SK-N-SH treated with all-trans-retinoic acid at 6 μM for 48 hours (cell line): ENCODE data around the gene SEPTIN5.

Experiments used
- ATAC-seq: fragments of 200-7000 bp; cut with Tn5 transposase; 3 replicates; pipeline ENCODE4 v1.9.1; 2020; ENCODE audit warnings: mild to moderate bottlenecking, moderate library complexity
- ARNTL ChIP-seq: fragments of 450-650 bp; formaldehyde crosslinking; IDR thresholded peaks from 2 replicates; pipeline ENCODE4 v1.5.0; 2020; ENCODE audit warnings: low read depth, mild to moderate bottlenecking, moderate library complexity, borderline replicate concordance
- BACH2 ChIP-seq: fragments of 250-450 bp; sonication (Bioruptor Pico); IDR thresholded peaks from 2 replicates; pipeline ENCODE4 v1.9.0; 2021; ENCODE audit warnings: mild to moderate bottlenecking, borderline replicate concordance
- ISL1 ChIP-seq: fragments of 250-450 bp; sonication (Bioruptor Pico); IDR thresholded peaks from 2 replicates; pipeline ENCODE4 v2.1.2; 2022; ENCODE audit warnings: mild to moderate bottlenecking, moderate library complexity
- OSR1 ChIP-seq: fragments of 250-450 bp; sonication (Bioruptor Pico); IDR thresholded peaks from 2 replicates; pipeline ENCODE4 v1.8.0; 2022; ENCODE audit warnings: moderate library complexity, mild to moderate bottlenecking, inconsistent platforms
- PATZ1 ChIP-seq: fragments of 250-450 bp; sonication (Bioruptor Pico); IDR thresholded peaks from 2 replicates; pipeline ENCODE4 v1.8.0; 2020; ENCODE audit warnings: mild to moderate bottlenecking, moderate library complexity, borderline replicate concordance
- TCF4 ChIP-seq: fragments of 250-450 bp; sonication (Bioruptor Pico); IDR thresholded peaks from 2 replicates; pipeline ENCODE4 v1.8.0; 2021; ENCODE audit warnings: mild to moderate bottlenecking, moderate library complexity, borderline replicate concordance
- TOX ChIP-seq: fragments of 250-450 bp; sonication (Bioruptor Pico); IDR thresholded peaks from 2 replicates; pipeline ENCODE4 v1.8.0; 2021; ENCODE audit warnings: mild to moderate bottlenecking, moderate library complexity, borderline replicate concordance
- TSHZ2 ChIP-seq: fragments of 250-450 bp; sonication (Bioruptor Pico); IDR thresholded peaks from 2 replicates; pipeline ENCODE4 v1.5.0; 2020; ENCODE audit warnings: mild to moderate bottlenecking, moderate library complexity
- ZC3H10 ChIP-seq: fragments of 250-450 bp; sonication (Bioruptor Pico); IDR thresholded peaks from 2 replicates; pipeline ENCODE4 v1.5.1; 2021; ENCODE audit warnings: mild to moderate bottlenecking, moderate library complexity
- ZFP3 ChIP-seq: fragments of 250-450 bp; sonication (Bioruptor Pico); IDR thresholded peaks from 2 replicates; pipeline ENCODE4 v1.5.0; 2020; ENCODE audit warnings: mild to moderate bottlenecking, moderate library complexity
- ZFP30 ChIP-seq: fragments of 450-650 bp; formaldehyde crosslinking; IDR thresholded peaks from 2 replicates; pipeline ENCODE4 v1.5.0; 2022; ENCODE audit warnings: mild to moderate bottlenecking, moderate library complexity
- ZNF70 ChIP-seq: fragments of 450-650 bp; formaldehyde crosslinking; IDR thresholded peaks from 2 replicates; pipeline ENCODE4 v1.5.0; 2020; ENCODE audit warnings: mild to moderate bottlenecking, moderate library complexity
- ZNF8 ChIP-seq: fragments of 450-650 bp; formaldehyde crosslinking; IDR thresholded peaks from 2 replicates; pipeline ENCODE4 v1.5.0; 2020; ENCODE audit warnings: mild to moderate bottlenecking, moderate library complexity
- TF ChIP-seq, protein P1 (sequence below): fragments of 250-450 bp; sonication (Bioruptor Pico); IDR thresholded peaks from 2 replicates; pipeline ENCODE4 v1.8.0; 2021; ENCODE audit warnings: low read depth, mild to moderate bottlenecking, moderate library complexity, borderline replicate concordance
- TF ChIP-seq, protein P2 (sequence below): fragments of 250-450 bp; sonication (Bioruptor Pico); IDR thresholded peaks from 2 replicates; pipeline ENCODE4 v1.5.1; 2021; ENCODE audit warnings: mild to moderate bottlenecking, moderate library complexity

SEPTIN5 gene

DNA sequence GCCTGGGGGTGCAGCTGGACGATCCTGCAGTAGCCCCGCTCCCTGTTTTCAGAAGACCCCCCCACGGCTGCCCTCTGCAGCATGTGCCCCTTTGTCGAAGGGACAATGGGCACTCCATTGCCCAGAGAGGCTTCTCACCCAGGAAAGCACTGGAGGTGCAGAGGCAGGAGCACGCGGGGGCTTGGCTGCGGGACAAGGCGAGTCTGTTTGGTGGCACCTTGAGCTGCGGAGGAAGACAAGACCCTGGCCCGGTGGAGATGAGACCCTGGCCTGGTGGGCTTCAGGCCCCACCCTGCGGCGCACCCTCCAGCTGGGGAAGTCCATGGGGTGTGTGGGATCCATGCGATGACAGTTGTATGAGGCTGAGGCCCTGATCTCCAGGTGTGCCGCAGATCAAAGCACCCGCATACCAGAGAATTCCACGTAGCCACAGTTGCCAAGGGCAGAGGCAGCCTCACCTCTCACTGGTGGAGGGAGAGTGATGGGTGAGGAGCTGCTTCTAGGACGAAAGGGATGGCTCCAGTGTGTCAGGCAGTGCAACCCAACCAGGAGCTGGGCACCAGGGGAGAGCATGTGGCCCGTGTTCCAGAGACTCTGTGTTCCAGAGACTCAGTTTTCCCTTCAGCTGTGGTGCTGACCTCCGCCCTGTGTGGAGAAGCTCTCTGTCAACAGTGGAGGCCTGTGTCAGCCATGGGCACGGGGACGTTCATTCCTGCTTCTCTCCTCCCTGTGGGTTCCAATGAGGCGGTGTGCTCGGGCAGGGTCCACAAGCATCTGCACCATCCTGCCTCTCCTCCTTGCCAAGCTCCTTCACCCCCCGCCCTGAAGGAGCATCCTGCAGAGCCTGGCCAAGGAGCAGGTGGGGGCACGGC is 56.3 kb downstream of the SEPTIN5 start (continued):
- no peak for TF ChIP-seq ZC3H10 (CRISPR knock-in tag)
- no peak for TF ChIP-seq TOX (CRISPR knock-in tag)
- no peak for TF ChIP-seq ZFP3 (CRISPR knock-in tag)
- TF ChIP-seq, protein P1, sequence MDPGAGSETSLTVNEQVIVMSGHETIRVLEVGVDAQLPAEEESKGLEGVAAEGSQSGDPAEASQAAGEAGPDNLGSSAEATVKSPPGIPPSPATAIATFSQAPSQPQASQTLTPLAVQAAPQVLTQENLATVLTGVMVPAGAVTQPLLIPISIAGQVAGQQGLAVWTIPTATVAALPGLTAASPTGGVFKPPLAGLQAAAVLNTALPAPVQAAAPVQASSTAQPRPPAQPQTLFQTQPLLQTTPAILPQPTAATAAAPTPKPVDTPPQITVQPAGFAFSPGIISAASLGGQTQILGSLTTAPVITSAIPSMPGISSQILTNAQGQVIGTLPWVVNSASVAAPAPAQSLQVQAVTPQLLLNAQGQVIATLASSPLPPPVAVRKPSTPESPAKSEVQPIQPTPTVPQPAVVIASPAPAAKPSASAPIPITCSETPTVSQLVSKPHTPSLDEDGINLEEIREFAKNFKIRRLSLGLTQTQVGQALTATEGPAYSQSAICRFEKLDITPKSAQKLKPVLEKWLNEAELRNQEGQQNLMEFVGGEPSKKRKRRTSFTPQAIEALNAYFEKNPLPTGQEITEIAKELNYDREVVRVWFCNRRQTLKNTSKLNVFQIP (CRISPR knock-in tag), result no peak
- no peak for TF ChIP-seq BACH2 (CRISPR knock-in tag)
- no peak for TF ChIP-seq ISL1 (CRISPR knock-in tag)
- TF ChIP-seq, all 23 proteins: peak for 0

DNA sequence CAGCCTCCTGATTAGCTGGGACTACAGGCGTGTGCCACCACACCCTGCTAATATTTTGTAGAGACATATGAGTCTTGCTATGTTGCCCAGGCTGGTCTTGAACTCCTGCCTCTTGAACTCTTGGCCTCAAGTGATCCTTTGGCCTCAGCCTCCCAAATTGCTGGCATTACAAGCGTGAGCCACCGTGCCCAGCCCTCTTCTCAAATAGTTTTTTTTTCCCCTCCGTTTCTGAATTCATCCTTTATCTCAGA is 58.0 kb downstream of the SEPTIN5 start:
- no peak for ATAC-seq
- TF ChIP-seq OSR1 (no peak), ZNF8 (no peak), PATZ1 (CRISPR knock-in tag) (no peak), ZC3H10 (CRISPR knock-in tag) (no peak), ARNTL (CRISPR knock-in tag) (no peak), ZNF70 (CRISPR knock-in tag) (no peak), TSHZ2 (CRISPR knock-in tag) (no peak), TCF4 (CRISPR knock-in tag) (no peak), ZFP30 (CRISPR knock-in tag) (no peak), BACH2 (CRISPR knock-in tag) (no peak), ZFP3 (CRISPR knock-in tag) (no peak)
- TF ChIP-seq, protein P2, sequence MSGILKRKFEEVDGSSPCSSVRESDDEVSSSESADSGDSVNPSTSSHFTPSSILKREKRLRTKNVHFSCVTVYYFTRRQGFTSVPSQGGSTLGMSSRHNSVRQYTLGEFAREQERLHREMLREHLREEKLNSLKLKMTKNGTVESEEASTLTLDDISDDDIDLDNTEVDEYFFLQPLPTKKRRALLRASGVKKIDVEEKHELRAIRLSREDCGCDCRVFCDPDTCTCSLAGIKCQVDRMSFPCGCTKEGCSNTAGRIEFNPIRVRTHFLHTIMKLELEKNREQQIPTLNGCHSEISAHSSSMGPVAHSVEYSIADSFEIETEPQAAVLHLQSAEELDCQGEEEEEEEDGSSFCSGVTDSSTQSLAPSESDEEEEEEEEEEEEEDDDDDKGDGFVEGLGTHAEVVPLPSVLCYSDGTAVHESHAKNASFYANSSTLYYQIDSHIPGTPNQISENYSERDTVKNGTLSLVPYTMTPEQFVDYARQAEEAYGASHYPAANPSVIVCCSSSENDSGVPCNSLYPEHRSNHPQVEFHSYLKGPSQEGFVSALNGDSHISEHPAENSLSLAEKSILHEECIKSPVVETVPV (CRISPR knock-in tag), result no peak
- TF ChIP-seq, protein P1 (CRISPR knock-in tag), result no peak
